HG02885 (cell line): ENCODE data around the gene TECR.
A peak's percentile ranks its signal among the peaks of the same experiment; 100 is the strongest.
"Not testable (repeated sequence)": the region's sequence is repeated elsewhere in the genome, so short reads cannot be mapped to it uniquely, and the experiment has no call there.

ENCODE experiments used
- ATAC-seq: cut with Tn5 transposase; IDR thresholded peaks from one replicate; pipeline ENCODE4 v1.9.1; 2021; ENCODE audit warnings: mild to moderate bottlenecking; ENCODE audit not compliant: unreplicated experiment, poor library complexity

The TECR gene

GRCh38 chr19:14577885-14578427 lies 48.6 kb downstream of the TECR start:
- ATAC-seq, result no peak

- ATAC-seq, result no peak
These were observed 51.3 kb downstream of the TECR start for GRCh38 chr19:14580623-14581237.

GRCh38 chr19:14582894-14583340 lies 53.5 kb downstream of the TECR start, which contains the start of gene CLEC17A:
TSS of gene CLEC17A (plus strand) at chr19:14583084. CDS start at chr19:14583161, 77 bp downstream.
- no peak for ATAC-seq

- not testable (repeated sequence) for ATAC-seq
These were observed 55.0 kb downstream of the TECR start for GRCh38 chr19:14584372-14584771.

- ATAC-seq, result peak; percentile 68
These were observed 55.8 kb downstream of the TECR start for GRCh38 chr19:14585187-14585586.

GRCh38 chr19:14589433-14589832 lies 60.0 kb downstream of the TECR start:
- not testable (repeated sequence) for ATAC-seq

- ATAC-seq, result no peak
These were observed 66.2 kb downstream of the TECR start for GRCh38 chr19:14595558-14595957.

- ATAC-seq, result no peak
These were observed 70.3 kb downstream of the TECR start for GRCh38 chr19:14599548-14600147.

- ATAC-seq, result peak; percentile 62
These were observed 74.6 kb downstream of the TECR start for GRCh38 chr19:14603990-14604387.

GRCh38 chr19:14606627-14607026 lies 77.2 kb downstream of the TECR start:
- ATAC-seq, result no peak

- ATAC-seq, result no peak
These were observed 81.7 kb downstream of the TECR start for GRCh38 chr19:14611051-14611450.

- not testable (repeated sequence) for ATAC-seq
These were observed 82.8 kb downstream of the TECR start for GRCh38 chr19:14612242-14612641.

GRCh38 chr19:14612657-14613056 lies 83.3 kb downstream of the TECR start:
- ATAC-seq, result no peak

GRCh38 chr19:14613399-14614098 lies 84.2 kb downstream of the TECR start:
- not testable (repeated sequence) for ATAC-seq

GRCh38 chr19:14614099-14614412 lies 84.7 kb downstream of the TECR start:
- no peak for ATAC-seq
